HCT116 (cell line): ENCODE results near the gene CCDC154. TPM values are rescaled to one million over a fixed set of nuclear protein-coding genes. Genes with fewer than 3 reads are reported as not detected.
A peak's percentile ranks its signal among the peaks of the same experiment; 100 is the strongest.

Source experiments
- ATAC-seq: fragments of 200-7000 bp; cut with Tn5 transposase; 2 replicates; pipeline ENCODE4 v1.9.1; 2020; ENCODE audit warnings: mild to moderate bottlenecking, moderate library complexity
- BruUV-seq: library from RNA; stranded (reverse); fragments of 400-500 nt; replicated peaks from 2 replicates; lab custom pipeline; 2021; lab: Mats Ljungman, UMichigan
- CTCF ChIA-PET: fragments of 300-600 bp; sonication (Branson Sonifier 250); formaldehyde crosslinking; loops from one replicate; lab custom pipeline; 2021; ENCODE audit warnings: antibody characterized with exemption; lab: Charles Lee
- POLR2A ChIA-PET: fragments of 300-600, 350-600 bp; sonication (Branson Sonifier 250); formaldehyde crosslinking; loops from one replicate; lab custom pipeline; 2021; ENCODE audit warnings: antibody characterized with exemption; lab: Charles Lee
- RAD21 ChIA-PET, 2 experiments: fragments of 300-600 bp; sonication (Branson Sonifier 250); formaldehyde crosslinking; loops; one replicate each; lab custom pipeline; 2023; ENCODE audit warnings: low total read pairs in 2 of 2; ENCODE audit not compliant: uncharacterized antibody in 2 of 2, unreplicated experiment in 2 of 2, low non-redundant PET in 1 of 2; lab: Charles Lee
- DNase-seq: peaks from one replicate; pipeline ENCODE4 v3.0.0-alpha.2; 2010; ENCODE audit warnings: low read depth, low spot score
- H2AFZ ChIP-seq: fragments of 200-600 bp; shearing (Covaris generic), sonication (generic); 2 replicates; pipeline ENCODE4 v1.6.1; 2017; ENCODE audit warnings: low read depth, mixed run types, mixed read lengths, antibody characterized with exemption, low read length; ENCODE audit not compliant: poor library complexity, severe bottlenecking
- H3K27ac ChIP-seq: 2 replicates; pipeline ENCODE4 v1.5.1; 2012; ENCODE audit warnings: low read depth, low read length
- H3K27me3 ChIP-seq: fragments of 200-600 bp; sonication (generic); 2 replicates; pipeline ENCODE4 v1.6.1; 2016; ENCODE audit warnings: mixed run types, low read length, mixed read lengths; ENCODE audit not compliant: insufficient read depth
- H3K36me3 ChIP-seq, 2 experiments: fragments of 200-500 bp in 1 of 2; fragments of 200-600 bp in 1 of 2; sonication (Bioruptor generic) in 1 of 2; sonication (generic) in 1 of 2; 2 replicates each; pipeline versions ENCODE4 v1.5.1 to v1.6.1; 2014 to 2016; ENCODE audit warnings: low read length in 2 of 2, inconsistent platforms in 1 of 2, mixed read lengths in 1 of 2, mixed run types in 1 of 2; ENCODE audit not compliant: insufficient read depth in 2 of 2, control insufficient read depth in 1 of 2
- H3K4me1 ChIP-seq, 2 experiments: fragments of 200-600 bp in 1 of 2; sonication (generic) in 1 of 2; 2 replicates each; pipeline versions ENCODE4 v1.5.1 to v1.6.1; 2012 to 2017; ENCODE audit warnings: low read length in 2 of 2, inconsistent platforms in 1 of 2, mild to moderate bottlenecking in 1 of 2, mixed read lengths in 1 of 2, mixed run types in 1 of 2, moderate library complexity in 1 of 2; ENCODE audit not compliant: insufficient read depth in 2 of 2, control insufficient read depth in 1 of 2
- H3K4me2 ChIP-seq: fragments of 200-600 bp; sonication (generic); 2 replicates; pipeline ENCODE4 v1.6.1; 2017; ENCODE audit warnings: mixed run types, low read length, mixed read lengths
- H3K4me3 ChIP-seq, 2 experiments: fragments of 200-600 bp in 1 of 2; sonication (generic) in 1 of 2; replicated peaks in 1 of 2; 2 replicates each; pipeline ENCODE4 v1.5.1; 2011 to 2016; ENCODE audit warnings: low read length in 2 of 2, control low read depth in 1 of 2, low read depth in 1 of 2, mild to moderate bottlenecking in 1 of 2, mixed read lengths in 1 of 2, mixed run types in 1 of 2
- H3K79me2 ChIP-seq: fragments of 200-600 bp; sonication (generic); 2 replicates; pipeline ENCODE4 v1.6.1; 2017; ENCODE audit warnings: mild to moderate bottlenecking, mixed run types, low read length, moderate library complexity, mixed read lengths; ENCODE audit not compliant: insufficient read depth
- H3K9ac ChIP-seq: fragments of 200-600 bp; sonication (generic); 2 replicates; pipeline ENCODE4 v1.6.1; 2016; ENCODE audit warnings: low read length, mixed read lengths
- H3K9me2 ChIP-seq: fragments of 200-600 bp; sonication (generic), shearing (Covaris generic); 2 replicates; pipeline ENCODE4 v1.6.1; 2017; ENCODE audit warnings: mixed run types, mild to moderate bottlenecking, moderate library complexity; ENCODE audit not compliant: insufficient read depth
- H3K9me3 ChIP-seq, 2 experiments: fragments of 200-500 bp in 1 of 2; fragments of 200-600 bp in 1 of 2; sonication (Bioruptor generic) in 1 of 2; sonication (generic) in 1 of 2; 2 replicates each; pipeline ENCODE4 v1.6.1; 2014 to 2017; ENCODE audit warnings: low read length in 2 of 2, mixed read lengths in 2 of 2, inconsistent platforms in 1 of 2, low read depth in 1 of 2, mild to moderate bottlenecking in 1 of 2, mixed run types in 1 of 2, moderate library complexity in 1 of 2; ENCODE audit not compliant: control insufficient read depth in 1 of 2, insufficient read depth in 1 of 2
- H4K20me1 ChIP-seq: fragments of 200-600 bp; sonication (generic), shearing (Covaris generic); 2 replicates; pipeline ENCODE4 v1.6.1; 2017; ENCODE audit warnings: mixed run types, mild to moderate bottlenecking, moderate library complexity; ENCODE audit not compliant: insufficient read depth
- ATF3 ChIP-seq: IDR thresholded peaks from 2 replicates; pipeline ENCODE4 v1.6.1; 2012
- ELF1 ChIP-seq: IDR thresholded peaks from 2 replicates; pipeline ENCODE4 v1.6.1; 2012; ENCODE audit warnings: low read depth, borderline replicate concordance
- EZH2 ChIP-seq: fragments of 200-600 bp; sonication (generic); IDR thresholded peaks from 2 replicates; pipeline ENCODE4 v1.6.1; 2017; ENCODE audit warnings: antibody characterized with exemption, mixed run types
- FOSL1 ChIP-seq: IDR thresholded peaks from 2 replicates; pipeline ENCODE4 v1.6.1; 2012; ENCODE audit warnings: low read depth
- RAD21 ChIP-seq: IDR thresholded peaks from 2 replicates; pipeline ENCODE4 v1.6.1; 2012; ENCODE audit warnings: low read depth, mild to moderate bottlenecking
- TCF7L2 ChIP-seq: IDR thresholded peaks from 2 replicates; pipeline ENCODE4 v1.7.0; 2011; ENCODE audit warnings: borderline replicate concordance, inconsistent platforms; ENCODE audit not compliant: insufficient read depth, insufficient read length; ENCODE audit errors: extremely low read depth
- ZFX ChIP-seq: fragments of 450-650 bp; IDR thresholded peaks from 2 replicates; pipeline ENCODE4 v1.6.1; 2017
- intact Hi-C: fragments of 100-400 bp; cut with micrococcal nuclease; formaldehyde crosslinking; loops from 2 replicates; pipeline ENCODE4 v1.10.0; 2022
- total RNA-seq: library from RNA; stranded (reverse); gene quantifications from one replicate; pipeline ENCODE4 v1.2.1, GENCODE V29; 2021; ENCODE audit not compliant: unreplicated experiment
- TF ChIP-seq, protein P1 (sequence below), 3 experiments: fragments of 200-600 bp in 1 of 3; sonication (generic) in 1 of 3; IDR thresholded peaks in 2 of 3; conservative IDR thresholded peaks in 1 of 3; 2 replicates each; pipeline ENCODE4 v1.5.1; 2012 to 2017; ENCODE audit warnings: low read depth in 2 of 3, low read length in 2 of 3, antibody characterized with exemption in 1 of 3, borderline replicate concordance in 1 of 3, control low read depth in 1 of 3, mild to moderate bottlenecking in 1 of 3, mixed read lengths in 1 of 3, mixed run types in 1 of 3, moderate library complexity in 1 of 3; ENCODE audit not compliant: insufficient read depth in 1 of 3
- TF ChIP-seq, protein P2 (sequence below): IDR thresholded peaks from 2 replicates; pipeline ENCODE4 v1.6.1; 2012; ENCODE audit warnings: low read depth
- TF ChIP-seq, protein P3 (sequence below): IDR thresholded peaks from 2 replicates; pipeline ENCODE4 v1.6.1; 2012

CCDC154 gene
- total RNA-seq, 1 experiment from 2014 or later: 1.7 TPM

DNA sequence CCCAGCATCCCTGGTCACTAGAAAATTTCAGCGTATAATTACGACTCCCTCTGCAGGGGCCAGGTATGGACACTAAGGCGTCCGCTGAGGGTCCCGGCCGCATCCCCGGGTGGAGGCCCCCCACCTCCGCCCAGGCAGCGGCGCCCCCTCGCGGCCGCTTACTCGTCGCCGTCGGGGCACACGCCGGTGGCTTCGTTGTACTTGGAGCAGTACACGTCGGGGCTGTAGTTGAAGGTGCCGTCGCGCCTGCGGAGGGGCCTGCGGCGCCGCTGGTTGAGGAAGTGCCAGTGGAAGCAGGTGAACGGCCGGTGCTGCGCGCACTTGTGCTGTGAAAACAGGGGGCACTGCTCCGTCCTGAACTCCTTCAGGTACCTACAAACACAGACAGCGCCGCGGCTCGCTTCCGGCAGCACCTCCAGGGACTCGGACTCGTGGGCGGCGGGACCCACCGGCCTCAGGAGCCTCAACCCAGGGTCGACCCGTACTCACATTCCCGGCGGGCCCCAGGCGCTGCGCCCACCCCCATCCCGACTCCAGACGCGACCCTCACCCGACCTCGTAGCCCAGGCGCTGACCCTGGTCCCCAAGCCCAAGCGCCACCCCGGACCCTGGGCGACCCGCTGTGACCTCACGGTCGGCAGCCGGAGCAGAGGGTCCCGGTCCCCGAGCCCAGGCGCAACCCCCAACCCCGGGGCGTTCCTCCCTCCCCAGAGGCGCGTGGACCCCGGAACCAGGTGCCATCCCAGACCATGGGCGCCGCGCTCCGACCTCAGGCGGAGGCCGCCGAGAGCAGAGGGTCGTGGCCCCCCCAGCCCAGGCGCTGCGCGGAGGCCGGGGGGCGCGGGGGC lies 30.4 kb downstream of the CCDC154 start:
- peaks cover 0 to 4% of the 10 kb centered on the region in 2 experiments; a peak in 1 of 4 replicates for H3K36me3 ChIP-seq
- H3K9me2 ChIP-seq: no peaks in the 10 kb centered on the region
- H2AFZ ChIP-seq: no peak overlapping the region
- BruUV-seq: TSS peak; percentile 20
- H3K4me3 ChIP-seq: peak overlapping the region; percentile 82 to 85
- TF ChIP-seq ATF3: no peak
- TF ChIP-seq TCF7L2: no peak
- TF ChIP-seq, protein P1, sequence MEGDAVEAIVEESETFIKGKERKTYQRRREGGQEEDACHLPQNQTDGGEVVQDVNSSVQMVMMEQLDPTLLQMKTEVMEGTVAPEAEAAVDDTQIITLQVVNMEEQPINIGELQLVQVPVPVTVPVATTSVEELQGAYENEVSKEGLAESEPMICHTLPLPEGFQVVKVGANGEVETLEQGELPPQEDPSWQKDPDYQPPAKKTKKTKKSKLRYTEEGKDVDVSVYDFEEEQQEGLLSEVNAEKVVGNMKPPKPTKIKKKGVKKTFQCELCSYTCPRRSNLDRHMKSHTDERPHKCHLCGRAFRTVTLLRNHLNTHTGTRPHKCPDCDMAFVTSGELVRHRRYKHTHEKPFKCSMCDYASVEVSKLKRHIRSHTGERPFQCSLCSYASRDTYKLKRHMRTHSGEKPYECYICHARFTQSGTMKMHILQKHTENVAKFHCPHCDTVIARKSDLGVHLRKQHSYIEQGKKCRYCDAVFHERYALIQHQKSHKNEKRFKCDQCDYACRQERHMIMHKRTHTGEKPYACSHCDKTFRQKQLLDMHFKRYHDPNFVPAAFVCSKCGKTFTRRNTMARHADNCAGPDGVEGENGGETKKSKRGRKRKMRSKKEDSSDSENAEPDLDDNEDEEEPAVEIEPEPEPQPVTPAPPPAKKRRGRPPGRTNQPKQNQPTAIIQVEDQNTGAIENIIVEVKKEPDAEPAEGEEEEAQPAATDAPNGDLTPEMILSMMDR (IDR thresholded peaks at IDR 0.05 in 2 of 3, conservative IDR thresholded peaks at IDR 0.05 in 1 of 3; ENCODE audit: borderline replicate concordance in 1 of 3, insufficient read depth in 1 of 3, low read depth in 2 of 3, low read length in 2 of 3): peak; percentile 68 to 75 (median 69)
- TF ChIP-seq, protein P2, sequence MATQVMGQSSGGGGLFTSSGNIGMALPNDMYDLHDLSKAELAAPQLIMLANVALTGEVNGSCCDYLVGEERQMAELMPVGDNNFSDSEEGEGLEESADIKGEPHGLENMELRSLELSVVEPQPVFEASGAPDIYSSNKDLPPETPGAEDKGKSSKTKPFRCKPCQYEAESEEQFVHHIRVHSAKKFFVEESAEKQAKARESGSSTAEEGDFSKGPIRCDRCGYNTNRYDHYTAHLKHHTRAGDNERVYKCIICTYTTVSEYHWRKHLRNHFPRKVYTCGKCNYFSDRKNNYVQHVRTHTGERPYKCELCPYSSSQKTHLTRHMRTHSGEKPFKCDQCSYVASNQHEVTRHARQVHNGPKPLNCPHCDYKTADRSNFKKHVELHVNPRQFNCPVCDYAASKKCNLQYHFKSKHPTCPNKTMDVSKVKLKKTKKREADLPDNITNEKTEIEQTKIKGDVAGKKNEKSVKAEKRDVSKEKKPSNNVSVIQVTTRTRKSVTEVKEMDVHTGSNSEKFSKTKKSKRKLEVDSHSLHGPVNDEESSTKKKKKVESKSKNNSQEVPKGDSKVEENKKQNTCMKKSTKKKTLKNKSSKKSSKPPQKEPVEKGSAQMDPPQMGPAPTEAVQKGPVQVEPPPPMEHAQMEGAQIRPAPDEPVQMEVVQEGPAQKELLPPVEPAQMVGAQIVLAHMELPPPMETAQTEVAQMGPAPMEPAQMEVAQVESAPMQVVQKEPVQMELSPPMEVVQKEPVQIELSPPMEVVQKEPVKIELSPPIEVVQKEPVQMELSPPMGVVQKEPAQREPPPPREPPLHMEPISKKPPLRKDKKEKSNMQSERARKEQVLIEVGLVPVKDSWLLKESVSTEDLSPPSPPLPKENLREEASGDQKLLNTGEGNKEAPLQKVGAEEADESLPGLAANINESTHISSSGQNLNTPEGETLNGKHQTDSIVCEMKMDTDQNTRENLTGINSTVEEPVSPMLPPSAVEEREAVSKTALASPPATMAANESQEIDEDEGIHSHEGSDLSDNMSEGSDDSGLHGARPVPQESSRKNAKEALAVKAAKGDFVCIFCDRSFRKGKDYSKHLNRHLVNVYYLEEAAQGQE: no peak
- no peak for TF ChIP-seq EZH2
- TF ChIP-seq RAD21: peak; percentile 78
- no peak for TF ChIP-seq FOSL1
- TF ChIP-seq ZFX: no peak
- TF ChIP-seq, protein P3, sequence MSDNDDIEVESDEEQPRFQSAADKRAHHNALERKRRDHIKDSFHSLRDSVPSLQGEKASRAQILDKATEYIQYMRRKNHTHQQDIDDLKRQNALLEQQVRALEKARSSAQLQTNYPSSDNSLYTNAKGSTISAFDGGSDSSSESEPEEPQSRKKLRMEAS: no peak; the same call in 1 of the 2 replicates
- no peak for TF ChIP-seq ELF1
- peak overlapping the region; percentile 98 for H3K4me2 ChIP-seq
- peaks cover 17% of the 10 kb centered on the region for H3K79me2 ChIP-seq
- H3K27me3 ChIP-seq: no peaks in the 10 kb centered on the region
- ChIA-PET CTCF (no interaction called here), POLR2A (interaction anchor here (0.7 kb wide), 1 partner anchor 79 kb away, joined by 4 read pairs; no protein-coding TSS in a partner anchor), RAD21 (interaction anchor here in 1 of 2 experiments (0.7 kb wide), 1 partner anchor 31 kb away, joined by 3 read pairs; no protein-coding TSS in a partner anchor)
- H3K9ac ChIP-seq: peak overlapping the region; percentile 84
- peak overlapping the region; percentile 95; the same call in 1 of the 2 replicates for H3K27ac ChIP-seq
- no peaks in the 10 kb centered on the region for H4K20me1 ChIP-seq
- no peaks in the 10 kb centered on the region for H3K9me3 ChIP-seq
- peak; percentile 52 for DNase-seq
- intact Hi-C loops: loop anchor here (10.0 kb wide), 1 partner anchor 49 kb away; no protein-coding TSS in a partner anchor
- H3K4me1 ChIP-seq: peaks cover 8 to 31% of the 10 kb centered on the region in 2 experiments
- ATAC-seq: peak; percentile 77
